Measurements from ENCODE around the gene RAMACL.
"Not testable (repeated sequence)": the region's sequence is repeated elsewhere in the genome, so short reads cannot be mapped to it uniquely, and the experiment has no call there.

RAMACL gene

GRCh38 chr6:166596776-166597507 lies 10.5 kb upstream of the RAMACL start:
- DNase-seq (ENCODE audit: low read depth in 2 of 3, low spot score in 1 of 3): no peak

- no peak for DNase-seq (ENCODE audit: low read depth in 2 of 3, low spot score in 1 of 3)
Observed at GRCh38 chr6:166595949-166596348, 9.5 kb upstream of the RAMACL start.

GRCh38 chr6:166595061-166595780 lies 8.7 kb upstream of the RAMACL start:
- no peak for DNase-seq (ENCODE audit: low read depth in 2 of 3, low spot score in 1 of 3)

GRCh38 chr6:166592821-166593220 lies 6.3 kb upstream of the RAMACL start:
- DNase-seq (ENCODE audit: low read depth in 2 of 3, low spot score in 1 of 3): no peak

- no peak for DNase-seq (ENCODE audit: low read depth in 2 of 3, low spot score in 1 of 3)
Observed at GRCh38 chr6:166591961-166592520, 5.6 kb upstream of the RAMACL start.

GRCh38 chr6:166591026-166591425 lies 4.5 kb upstream of the RAMACL start:
- DNase-seq (ENCODE audit: low read depth in 2 of 3, low spot score in 1 of 3): no peak

GRCh38 chr6:166589786-166590574 lies 3.5 kb upstream of the RAMACL start:
- DNase-seq (ENCODE audit: low read depth in 2 of 3, low spot score in 1 of 3): no peak

GRCh38 chr6:166589337-166589731 lies 2.9 kb upstream of the RAMACL start:
- DNase-seq (ENCODE audit: low read depth in 2 of 3, low spot score in 1 of 3): no peak

- no peak for DNase-seq (ENCODE audit: low read depth in 2 of 3, low spot score in 1 of 3)
Observed at GRCh38 chr6:166588691-166589336, 2.3 kb upstream of the RAMACL start.

- DNase-seq (ENCODE audit: low read depth in 2 of 3, low spot score in 1 of 3): no peak
Observed at GRCh38 chr6:166587631-166588413, 1.3 kb upstream of the RAMACL start.

GRCh38 chr6:166584853-166585429 lies 1.5 kb downstream of the RAMACL start:
- DNase-seq (ENCODE audit: low read depth in 2 of 3, low spot score in 1 of 3): no peak

- no peak for DNase-seq (ENCODE audit: low read depth in 2 of 3, low spot score in 1 of 3)
Observed at GRCh38 chr6:166584155-166584554, 2.3 kb downstream of the RAMACL start.

- no peak for DNase-seq (ENCODE audit: low read depth in 2 of 3, low spot score in 1 of 3)
Observed at GRCh38 chr6:166583230-166583965, 3.1 kb downstream of the RAMACL start.

GRCh38 chr6:166582258-166582657 lies 4.2 kb downstream of the RAMACL start:
- no peak for DNase-seq (ENCODE audit: low read depth in 2 of 3, low spot score in 1 of 3)

- not testable (repeated sequence) for DNase-seq (ENCODE audit: low read depth in 2 of 3, low spot score in 1 of 3)
Observed at GRCh38 chr6:166581801-166582200, 4.7 kb downstream of the RAMACL start.

- DNase-seq (ENCODE audit: low read depth in 2 of 3, low spot score in 1 of 3): no peak
Observed at GRCh38 chr6:166581091-166581511, 5.4 kb downstream of the RAMACL start.

- no peak for DNase-seq (ENCODE audit: low read depth in 2 of 3, low spot score in 1 of 3)
Observed at GRCh38 chr6:166580076-166581050, 6.1 kb downstream of the RAMACL start.

- DNase-seq (ENCODE audit: low read depth in 2 of 3, low spot score in 1 of 3): no peak
Observed at GRCh38 chr6:166579237-166579850, 7.1 kb downstream of the RAMACL start.

All from stimulated activated CD4-positive, alpha-beta T cell treated with anti-CD3 and anti-CD28 coated beads, Interleukin-12 subunit alpha, Interleukin-12 subunit beta, amount 100 ng/mL, for 48 hours (primary cell).